Measurements from ENCODE around the gene CAPN12. TPM values are rescaled to one million over a fixed set of nuclear protein-coding genes. Genes with fewer than 3 reads are reported as not detected.

The CAPN12 gene
- total and polyA plus RNA-seq, 4 donors, result 3.8 to 28.7 (median 8.8) TPM

DNA sequence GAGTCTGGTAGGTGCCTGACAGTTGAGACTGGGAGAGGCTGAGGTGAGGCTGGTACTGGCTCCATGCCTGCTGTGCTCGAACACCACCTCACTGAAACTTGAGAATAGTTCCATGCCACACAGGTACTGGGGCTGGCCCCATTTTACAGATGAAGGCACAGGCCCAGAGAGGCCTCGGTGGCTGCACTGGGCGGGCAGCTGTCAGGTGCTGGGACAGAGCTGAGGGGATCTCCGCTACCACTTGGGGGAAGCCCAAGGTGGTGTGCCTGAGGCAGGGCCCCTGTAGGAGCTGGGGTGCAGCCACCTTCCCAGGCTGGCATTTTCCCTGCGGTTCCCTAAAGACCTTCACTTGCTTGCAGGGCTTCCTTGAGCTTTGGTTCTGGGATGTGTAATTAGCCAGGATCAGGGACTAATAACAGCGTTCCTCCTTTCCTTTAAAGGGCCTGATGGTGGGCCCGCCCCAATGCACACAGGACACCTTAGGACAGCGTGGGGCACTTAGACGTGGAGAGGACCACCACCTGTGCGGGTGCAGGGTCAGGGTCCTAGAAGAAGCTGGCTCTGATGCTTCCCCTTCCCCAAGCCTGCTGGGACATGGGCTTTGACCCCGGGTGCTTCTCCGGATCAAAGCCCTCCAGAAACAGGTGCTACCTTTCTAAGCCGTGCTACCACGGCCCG is 23.6 kb downstream of the CAPN12 start:
- H3K4me3 ChIP-seq (ENCODE audit: low read depth in 1 of 3, low read length in 3 of 3), result no peak overlapping the region
- WGBS, result 96% methylated on average over 15 of the region's 15 CpGs
- no peaks in the 10 kb centered on the region for H3K27me3 ChIP-seq (ENCODE audit: control insufficient read depth in 4 of 4, insufficient read depth in 4 of 4, low read length in 3 of 4)
- no peak for TF ChIP-seq SP1 (IDR thresholded peaks at IDR 0.05)
- TF ChIP-seq, protein P1, sequence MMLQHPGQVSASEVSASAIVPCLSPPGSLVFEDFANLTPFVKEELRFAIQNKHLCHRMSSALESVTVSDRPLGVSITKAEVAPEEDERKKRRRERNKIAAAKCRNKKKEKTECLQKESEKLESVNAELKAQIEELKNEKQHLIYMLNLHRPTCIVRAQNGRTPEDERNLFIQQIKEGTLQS (IDR thresholded peaks at IDR 0.05), result no peak
- no peak for TF ChIP-seq NR2F2 (IDR thresholded peaks at IDR 0.05)
- TF ChIP-seq YY1 (IDR thresholded peaks at IDR 0.05), result no peak
- no peak for TF ChIP-seq FOXA2 (IDR thresholded peaks at IDR 0.05)
- TF ChIP-seq, protein P2, sequence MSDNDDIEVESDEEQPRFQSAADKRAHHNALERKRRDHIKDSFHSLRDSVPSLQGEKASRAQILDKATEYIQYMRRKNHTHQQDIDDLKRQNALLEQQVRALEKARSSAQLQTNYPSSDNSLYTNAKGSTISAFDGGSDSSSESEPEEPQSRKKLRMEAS (IDR thresholded peaks at IDR 0.05), result no peak
- TF ChIP-seq HNF4G (IDR thresholded peaks at IDR 0.05), result no peak
- TF ChIP-seq RXRA (IDR thresholded peaks at IDR 0.05), result no peak
- TF ChIP-seq TAF1 (conservative IDR thresholded peaks at IDR 0.05), result no peak
- TF ChIP-seq HNF4A (conservative IDR thresholded peaks at IDR 0.05), result no peak
- TF ChIP-seq JUND (IDR thresholded peaks at IDR 0.05), result no peak
- no peak for TF ChIP-seq RAD21 (IDR thresholded peaks at IDR 0.05)
- TF ChIP-seq GABPA (IDR thresholded peaks at IDR 0.05 in 1 of 2, conservative IDR thresholded peaks at IDR 0.05 in 1 of 2), result no peak
- no peak for TF ChIP-seq CTCF (IDR thresholded peaks at IDR 0.05; ENCODE audit: low read depth, low read length, missing input control)
- TF ChIP-seq EGR1 (IDR thresholded peaks at IDR 0.05; ENCODE audit: low read depth in 2 of 2), result no peak
- H3K27ac ChIP-seq (ENCODE audit: low read depth in 1 of 2, low read length in 2 of 2), result no peak overlapping the region
- no peak overlapping the region for H3K9ac ChIP-seq (ENCODE audit: low read depth in 1 of 2, low read length in 2 of 2)
- no peaks in the 10 kb centered on the region for H3K9me3 ChIP-seq (ENCODE audit: control insufficient read depth in 4 of 4, low read length in 3 of 4)
- H3K36me3 ChIP-seq (ENCODE audit: control insufficient read depth in 4 of 4, insufficient read depth in 3 of 4, low read depth in 1 of 4, low read length in 3 of 4), result peaks cover 21 to 86% (median 42%) of the 10 kb centered on the region in 4 donors
- peaks cover 0 to 12% (median 6%) of the 10 kb centered on the region in 4 donors for H3K4me1 ChIP-seq (ENCODE audit: control insufficient read depth in 4 of 4, insufficient read depth in 4 of 4, low read length in 3 of 4)
- DNase-seq (ENCODE audit: low spot score), result no peak

GRCh38 chr19:38719761-38720558 is 24.3 kb downstream of the CAPN12 start:
- H3K36me3 ChIP-seq (ENCODE audit: control insufficient read depth in 4 of 4, insufficient read depth in 3 of 4, low read depth in 1 of 4, low read length in 3 of 4), result peaks cover 17 to 79% (median 37%) of the 10 kb centered on the region in 4 donors
- no peak overlapping the region for H3K9ac ChIP-seq (ENCODE audit: low read depth in 1 of 2, low read length in 2 of 2)
- no peak for TF ChIP-seq HNF4A (conservative IDR thresholded peaks at IDR 0.05)
- TF ChIP-seq RAD21 (IDR thresholded peaks at IDR 0.05), result peak in 1 of 2 donors; percentile 4

More at GRCh38 chr19:38719761-38720558, 24.3 kb downstream of the CAPN12 start:
- DNase-seq (ENCODE audit: low spot score), result no peak
- H3K27me3 ChIP-seq (ENCODE audit: control insufficient read depth in 4 of 4, insufficient read depth in 4 of 4, low read length in 3 of 4), result no peaks in the 10 kb centered on the region
- H3K27ac ChIP-seq (ENCODE audit: low read depth in 1 of 2, low read length in 2 of 2), result peak overlapping the region in 1 of 2 donors; percentile 12
- H3K4me3 ChIP-seq (ENCODE audit: low read depth in 1 of 3, low read length in 3 of 3), result no peak overlapping the region
- H3K9me3 ChIP-seq (ENCODE audit: control insufficient read depth in 4 of 4, low read length in 3 of 4), result no peaks in the 10 kb centered on the region
- WGBS, result 78% methylated on average over 24 of the region's 24 CpGs
- peaks cover under 1 to 6% (median 2%) of the 10 kb centered on the region in 4 donors for H3K4me1 ChIP-seq (ENCODE audit: control insufficient read depth in 4 of 4, insufficient read depth in 4 of 4, low read length in 3 of 4)
